Breast epithelium (tissue), 4 donors: ENCODE measurements around the gene ATP11C. TPM values are rescaled to one million over a fixed set of nuclear protein-coding genes. Genes with fewer than 3 reads are reported as not detected.
A peak's percentile ranks its signal among the peaks of the same experiment; 100 is the strongest.

Source experiments
- DNase-seq, 2 donors: peaks; one replicate each; pipeline ENCODE4 v3.0.0-alpha.2; 2019; ENCODE audit warnings: low spot score in 2 of 2
- H3K27ac ChIP-seq, 2 donors: fragments of 200-600 bp; sonication (generic) in 1 of 2; one replicate each; pipeline ENCODE4 v1.5.1; 2016 to 2019; ENCODE audit warnings: mild to moderate bottlenecking in 1 of 2
- H3K27me3 ChIP-seq, 2 donors: fragments of 200-600 bp; sonication (generic) in 1 of 2; one replicate each; pipeline versions ENCODE4 v1.5.1 to v1.6.0; 2017 to 2019; ENCODE audit warnings: control low read depth in 1 of 2, mild to moderate bottlenecking in 1 of 2
- H3K36me3 ChIP-seq: fragments of 200-600 bp; one replicate; pipeline ENCODE4 v1.5.1; 2019
- H3K4me1 ChIP-seq, 2 donors: fragments of 200-600 bp; sonication (generic); one replicate each; pipeline ENCODE4 v1.5.1; 2016 to 2019; ENCODE audit warnings: control low read depth in 1 of 2
- H3K4me3 ChIP-seq, 3 donors: fragments of 200-600 bp; sonication (generic); 1 replicate in 2 of 3; 2 replicates in 1 of 3; pipeline ENCODE4 v1.5.1; 2016 to 2019; ENCODE audit warnings: mild to moderate bottlenecking in 3 of 3, moderate library complexity in 2 of 3
- H3K9me3 ChIP-seq, 2 donors: fragments of 200-600 bp; sonication (generic) in 1 of 2; one replicate each; pipeline ENCODE4 v1.5.1; 2016 to 2019; ENCODE audit warnings: control low read depth in 1 of 2
- POLR2A ChIP-seq: fragments of 450-650 bp; IDR thresholded peaks from one replicate; pipeline ENCODE4 v1.6.1; 2016; ENCODE audit warnings: antibody characterized with exemption, mild to moderate bottlenecking, moderate library complexity
- POLR2AphosphoS5 ChIP-seq, 3 donors: sonication (generic); formaldehyde crosslinking; IDR thresholded peaks; one replicate each; pipeline ENCODE4 v1.6.1; 2017; ENCODE audit warnings: antibody characterized with exemption in 3 of 3
- intact Hi-C: fragments of 100-400 bp; cut with DNase I; formaldehyde crosslinking; loops from one replicate; pipeline ENCODE4 v1.15.1; 2023; ENCODE audit warnings: low total_unique reads
- total RNA-seq, 3 donors: library from RNA; depleted of rRNA; stranded (reverse); fragments of >200 nt; gene quantifications; one replicate each; pipeline ENCODE4 v1.1.0, GENCODE V29; 2016
- TF ChIP-seq, protein P1 (sequence below), 3 donors: fragments of 450-650 bp; IDR thresholded peaks; one replicate each; pipeline ENCODE4 v1.5.1; 2016 to 2017; ENCODE audit warnings: antibody characterized with exemption in 3 of 3, mild to moderate bottlenecking in 3 of 3, moderate library complexity in 3 of 3

ATP11C gene
- total RNA-seq, 3 donors from 2014 or later: 32.5 to 42.4 (median 34.1) TPM

DNA sequence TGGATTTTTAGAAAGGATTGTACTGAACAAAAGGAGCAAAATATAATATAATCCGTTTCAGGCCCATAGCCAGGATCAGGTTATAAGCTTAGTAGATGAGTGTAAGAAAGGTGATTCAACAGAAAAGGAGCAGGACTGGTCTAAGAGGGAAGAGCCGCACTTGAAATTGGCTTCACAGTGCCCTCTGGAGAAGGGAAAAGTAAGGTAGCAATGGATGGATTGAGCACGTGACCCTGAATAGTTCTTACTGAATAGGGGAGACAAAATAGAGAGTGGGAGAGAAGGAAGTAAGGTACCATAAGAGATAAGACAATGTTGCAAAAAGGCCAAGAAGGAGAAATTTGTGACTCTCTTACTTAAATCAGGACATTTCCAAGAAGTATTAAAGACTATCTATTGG lies 16.9 kb upstream of the ATP11C start:
- Histone ChIP-seq H3K9me3 (no peaks in the 10 kb centered on the region), H3K27me3 (peaks cover 0 to 4% of the 10 kb centered on the region in 2 donors), H3K4me1 (no peaks in the 10 kb centered on the region), H3K4me3 (no peak overlapping the region), H3K36me3 (no peaks in the 10 kb centered on the region), H3K27ac (no peak overlapping the region)
- no peak for DNase-seq
- intact Hi-C loops: no loop called here
- TF ChIP-seq POLR2AphosphoS5 (IDR thresholded peaks at IDR 0.05): no peak
- no peak for TF ChIP-seq POLR2A
- TF ChIP-seq, protein P1, sequence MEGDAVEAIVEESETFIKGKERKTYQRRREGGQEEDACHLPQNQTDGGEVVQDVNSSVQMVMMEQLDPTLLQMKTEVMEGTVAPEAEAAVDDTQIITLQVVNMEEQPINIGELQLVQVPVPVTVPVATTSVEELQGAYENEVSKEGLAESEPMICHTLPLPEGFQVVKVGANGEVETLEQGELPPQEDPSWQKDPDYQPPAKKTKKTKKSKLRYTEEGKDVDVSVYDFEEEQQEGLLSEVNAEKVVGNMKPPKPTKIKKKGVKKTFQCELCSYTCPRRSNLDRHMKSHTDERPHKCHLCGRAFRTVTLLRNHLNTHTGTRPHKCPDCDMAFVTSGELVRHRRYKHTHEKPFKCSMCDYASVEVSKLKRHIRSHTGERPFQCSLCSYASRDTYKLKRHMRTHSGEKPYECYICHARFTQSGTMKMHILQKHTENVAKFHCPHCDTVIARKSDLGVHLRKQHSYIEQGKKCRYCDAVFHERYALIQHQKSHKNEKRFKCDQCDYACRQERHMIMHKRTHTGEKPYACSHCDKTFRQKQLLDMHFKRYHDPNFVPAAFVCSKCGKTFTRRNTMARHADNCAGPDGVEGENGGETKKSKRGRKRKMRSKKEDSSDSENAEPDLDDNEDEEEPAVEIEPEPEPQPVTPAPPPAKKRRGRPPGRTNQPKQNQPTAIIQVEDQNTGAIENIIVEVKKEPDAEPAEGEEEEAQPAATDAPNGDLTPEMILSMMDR (IDR thresholded peaks at IDR 0.05): no peak

DNA sequence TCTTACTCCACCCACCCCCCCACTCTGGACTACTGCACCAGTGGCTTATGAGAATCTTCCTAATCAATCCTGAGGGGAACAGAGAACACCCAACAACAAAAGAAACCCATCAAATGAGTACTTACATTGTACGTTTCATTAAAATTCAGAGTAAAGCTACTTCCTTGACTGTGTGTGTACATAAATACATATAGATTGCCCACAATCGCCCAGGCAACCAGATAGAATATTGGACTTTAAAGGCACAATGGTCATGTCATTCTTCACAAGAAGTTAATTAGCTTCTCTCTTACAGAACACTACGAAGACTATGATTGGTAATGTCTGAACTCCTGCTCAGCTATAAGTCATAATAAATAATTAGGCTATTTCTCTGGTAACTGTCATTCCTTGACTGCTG lies 12.2 kb upstream of the ATP11C start:
- TF ChIP-seq, protein P1 (IDR thresholded peaks at IDR 0.05): no peak
- TF ChIP-seq POLR2AphosphoS5 (IDR thresholded peaks at IDR 0.05): no peak
- TF ChIP-seq POLR2A: no peak
- no peak for DNase-seq
- H3K36me3 ChIP-seq: no peaks in the 10 kb centered on the region
- intact Hi-C loops: no loop called here
- H3K9me3 ChIP-seq: no peaks in the 10 kb centered on the region
- H3K4me3 ChIP-seq: no peak overlapping the region
- no peak overlapping the region for H3K27ac ChIP-seq
- no peaks in the 10 kb centered on the region for H3K4me1 ChIP-seq
- H3K27me3 ChIP-seq: peaks cover 0 to 18% of the 10 kb centered on the region in 2 donors

DNA sequence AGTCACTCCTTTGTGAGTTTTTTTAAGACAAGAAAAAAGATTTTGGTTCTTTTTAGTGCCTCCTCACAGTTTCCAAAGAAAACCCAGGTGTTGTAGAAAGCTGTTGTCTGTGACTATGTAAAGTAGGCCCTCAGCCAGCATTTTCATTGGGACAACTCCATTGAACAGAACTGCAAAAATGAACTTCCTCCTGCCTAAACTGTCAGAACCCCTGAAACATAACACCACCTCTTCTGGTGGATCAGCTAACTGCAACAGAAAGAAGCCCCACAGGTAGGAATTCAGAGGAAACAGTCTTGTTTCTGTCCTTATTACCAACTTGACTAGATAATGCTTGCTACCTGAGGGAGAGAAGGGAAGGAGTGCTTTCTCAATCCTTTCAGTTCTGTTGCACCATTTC lies 3.4 kb upstream of the ATP11C start:
- Histone ChIP-seq H3K27me3 (peaks cover 0 to 18% of the 10 kb centered on the region in 2 donors), H3K9me3 (no peaks in the 10 kb centered on the region), H3K4me1 (no peaks in the 10 kb centered on the region), H3K27ac (no peak overlapping the region), H3K36me3 (no peaks in the 10 kb centered on the region), H3K4me3 (no peak overlapping the region)
- TF ChIP-seq, protein P1 (IDR thresholded peaks at IDR 0.05): no peak
- no peak for TF ChIP-seq POLR2A
- no peak for TF ChIP-seq POLR2AphosphoS5 (IDR thresholded peaks at IDR 0.05)
- no peak for DNase-seq
- intact Hi-C loops: no loop called here

DNA sequence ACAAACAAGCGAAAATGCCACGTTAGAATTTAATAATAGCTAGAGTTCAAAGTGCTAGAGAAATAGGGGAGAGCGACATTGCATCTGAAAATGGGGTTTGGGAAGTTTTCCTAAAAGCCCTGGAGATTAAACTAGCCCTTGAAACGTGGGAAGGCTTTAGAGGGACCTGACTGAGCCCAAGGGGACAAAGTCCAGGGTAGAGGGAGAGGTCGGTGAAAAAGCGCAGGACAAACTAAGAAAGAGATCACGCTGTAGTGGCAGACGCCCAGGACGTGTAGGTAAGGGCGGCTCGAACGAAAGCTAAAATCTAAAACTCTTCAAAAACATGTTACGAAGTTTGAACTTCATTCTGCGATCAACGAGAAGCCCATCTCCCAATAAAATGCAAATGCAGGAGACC lies 1.1 kb upstream of the ATP11C start:
- Histone ChIP-seq H3K27me3 (peaks cover 0 to 21% of the 10 kb centered on the region in 2 donors), H3K27ac (peak overlapping the region; percentile 96 to 98), H3K36me3 (no peaks in the 10 kb centered on the region), H3K4me3 (peak overlapping the region; percentile 73 to 80 (median 79)), H3K9me3 (no peaks in the 10 kb centered on the region), H3K4me1 (no peaks in the 10 kb centered on the region)
- intact Hi-C loops: no loop called here
- TF ChIP-seq, protein P1 (IDR thresholded peaks at IDR 0.05): no peak
- DNase-seq: no peak

DNA sequence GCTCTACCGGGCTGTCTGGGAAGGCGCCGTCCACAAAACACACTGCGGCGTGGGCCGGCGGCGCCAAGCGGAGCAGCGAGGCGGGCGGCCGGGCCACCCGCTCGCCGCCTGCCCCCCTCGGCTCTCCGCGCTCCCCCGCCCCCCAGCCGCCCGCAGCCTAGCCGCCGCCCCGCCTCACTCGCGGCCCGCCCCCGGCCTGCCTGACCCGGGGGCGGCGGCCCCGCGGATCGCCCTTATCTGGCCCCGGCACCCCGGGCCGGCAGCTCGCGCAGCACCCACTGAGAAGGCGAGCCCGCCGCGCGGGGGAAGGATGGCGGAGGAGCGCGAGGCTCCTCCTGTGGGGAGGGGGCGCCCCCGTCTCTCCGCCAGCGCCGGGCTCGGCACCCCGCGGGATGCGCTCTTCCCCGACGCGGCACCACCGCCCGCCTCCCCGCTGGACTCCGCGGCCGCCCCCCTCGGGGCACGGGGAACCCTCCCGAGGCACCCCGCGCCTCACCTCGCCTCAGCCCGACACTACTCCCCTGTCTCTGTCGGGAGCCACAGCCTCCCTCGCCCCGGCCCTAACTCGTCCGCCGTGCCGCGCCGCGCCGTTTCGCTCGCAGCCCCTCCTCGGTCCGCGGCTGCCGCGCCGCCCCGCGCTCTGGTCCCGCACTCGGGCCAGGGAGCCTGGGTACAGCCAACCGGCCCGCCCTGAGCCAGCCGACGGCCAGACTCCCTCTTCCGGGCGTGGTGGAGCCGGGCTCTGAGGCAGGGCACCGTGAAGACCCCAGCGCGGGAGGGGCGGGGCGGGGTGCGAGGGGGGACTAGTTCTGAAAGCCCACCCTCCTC lies 566 bp downstream of the ATP11C start:
- Histone ChIP-seq H3K9me3 (no peaks in the 10 kb centered on the region), H3K27ac (peak overlapping the region; percentile 96 to 98), H3K36me3 (no peaks in the 10 kb centered on the region), H3K27me3 (peaks cover 0 to 21% of the 10 kb centered on the region in 2 donors), H3K4me1 (no peaks in the 10 kb centered on the region), H3K4me3 (peak overlapping the region; percentile 73 to 80 (median 79))
- DNase-seq: peak in 1 of 2 donors; percentile 48
- intact Hi-C loops: no loop called here
- TF ChIP-seq, protein P1 (IDR thresholded peaks at IDR 0.05): no peak
- TF ChIP-seq POLR2A (no peak), POLR2AphosphoS5 (IDR thresholded peaks at IDR 0.05) (no peak)
